ENCODE results near the gene SSTR3. TPM values are rescaled to one million over a fixed set of nuclear protein-coding genes. Genes with fewer than 3 reads are reported as not detected.

The SSTR3 gene
- under 0.01 TPM in 1 of 2 replicates, not detected in the other for total RNA-seq

GRCh38 chr22:37212174-37212906 lies at the start of gene SSTR3:
SSTR3 (minus strand) TSS chr22:37212477; CDS start chr22:37207803, 4,674 bp downstream.

GRCh38 chr22:37244114-37244921 lies 32.0 kb upstream of the SSTR3 start, which contains the start of gene RAC2:
RAC2 (minus strand) TSS chr22:37244269; CDS start chr22:37244148, 121 bp downstream.

GRCh38 chr22:37187891-37188761 lies 24.2 kb downstream of the SSTR3 start, which contains the start of gene C1QTNF6:
C1QTNF6 (minus strand) TSS chr22:37188247; CDS start chr22:37188213, 34 bp downstream.

Other genes with a start within 250 kb of the SSTR3 start
- gene TST, start 193.0 kb downstream of the SSTR3 start, total RNA-seq: 59.9 and 89.4 TPM in 2 replicates
- 227 TPM in 2 replicates for gene MPST, start 192.7 kb downstream of the SSTR3 start, total RNA-seq
- 18.6 and 33.7 TPM in 2 replicates for gene KCTD17, start 160.7 kb downstream of the SSTR3 start, total RNA-seq
- 0.12 TPM in 1 of 2 replicates, not detected in the other for gene TMPRSS6, start 102.8 kb downstream of the SSTR3 start, total RNA-seq
- 0.12 and 0.60 TPM in 2 replicates for gene IL2RB, start 62.6 kb downstream of the SSTR3 start, total RNA-seq
- gene C1QTNF6, start 24.2 kb downstream of the SSTR3 start, total RNA-seq: 24.9 and 26.5 TPM in 2 replicates
- 26.0 and 30.2 TPM in 2 replicates for gene RAC2, start 31.8 kb upstream of the SSTR3 start, total RNA-seq
- gene CYTH4, start 70.0 kb upstream of the SSTR3 start, total RNA-seq: not detected in 2 replicates
- gene ELFN2, start 215.0 kb upstream of the SSTR3 start, total RNA-seq: 0.23 and 0.60 TPM in 2 replicates